RWPE1 (cell line): ENCODE results near the gene ANO6.
A peak's percentile ranks its signal among the peaks of the same experiment; 100 is the strongest.

ENCODE experiments used
- CTCF ChIA-PET: fragments of 350-600 bp; sonication (Branson Sonifier 250); formaldehyde crosslinking; extraction: SDS; loops from one replicate; lab custom pipeline; 2021; lab: Yijun Ruan, JAX
- POLR2A ChIA-PET: fragments of 400-600 bp; formaldehyde crosslinking; extraction: SDS; loops from one replicate; lab custom pipeline; 2020; ENCODE audit warnings: antibody characterized with exemption; ENCODE audit not compliant: low non-redundant PET; lab: Yijun Ruan, JAX
- DNase-seq: peaks from one replicate; pipeline ENCODE4 v3.0.0; 2012; ENCODE audit warnings: low spot score
- H3K27ac ChIP-seq: fragments of 450-650 bp; 2 replicates; pipeline ENCODE4 v1.5.1; 2017
- TF ChIP-seq, protein P1 (sequence below): fragments of 450-650 bp; conservative IDR thresholded peaks from 2 replicates; pipeline ENCODE4 v1.5.1; 2017; ENCODE audit warnings: low read depth, mild to moderate bottlenecking

Gene ANO6

DNA sequence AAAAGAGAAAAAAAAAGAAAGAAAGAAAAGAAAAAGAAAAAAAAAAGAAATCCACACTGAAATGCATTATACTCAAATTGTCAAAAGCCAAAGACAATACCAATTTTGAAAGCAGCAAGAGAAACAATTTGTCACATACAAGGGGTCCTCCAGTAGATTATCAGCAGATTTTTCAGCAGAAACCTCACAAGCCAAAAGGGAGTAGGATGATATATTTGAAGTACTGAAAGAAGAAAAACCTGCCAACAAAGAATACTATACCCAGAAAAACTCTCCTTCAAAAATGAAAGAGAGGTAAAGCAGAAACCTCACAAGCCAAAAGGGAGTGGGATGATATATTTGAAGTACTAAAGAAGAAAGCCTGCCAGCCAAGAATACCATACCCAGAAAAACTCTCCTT lies 37.1 kb upstream of the ANO6 start:
- H3K27ac ChIP-seq = no peak overlapping the region
- TF ChIP-seq, protein P1, sequence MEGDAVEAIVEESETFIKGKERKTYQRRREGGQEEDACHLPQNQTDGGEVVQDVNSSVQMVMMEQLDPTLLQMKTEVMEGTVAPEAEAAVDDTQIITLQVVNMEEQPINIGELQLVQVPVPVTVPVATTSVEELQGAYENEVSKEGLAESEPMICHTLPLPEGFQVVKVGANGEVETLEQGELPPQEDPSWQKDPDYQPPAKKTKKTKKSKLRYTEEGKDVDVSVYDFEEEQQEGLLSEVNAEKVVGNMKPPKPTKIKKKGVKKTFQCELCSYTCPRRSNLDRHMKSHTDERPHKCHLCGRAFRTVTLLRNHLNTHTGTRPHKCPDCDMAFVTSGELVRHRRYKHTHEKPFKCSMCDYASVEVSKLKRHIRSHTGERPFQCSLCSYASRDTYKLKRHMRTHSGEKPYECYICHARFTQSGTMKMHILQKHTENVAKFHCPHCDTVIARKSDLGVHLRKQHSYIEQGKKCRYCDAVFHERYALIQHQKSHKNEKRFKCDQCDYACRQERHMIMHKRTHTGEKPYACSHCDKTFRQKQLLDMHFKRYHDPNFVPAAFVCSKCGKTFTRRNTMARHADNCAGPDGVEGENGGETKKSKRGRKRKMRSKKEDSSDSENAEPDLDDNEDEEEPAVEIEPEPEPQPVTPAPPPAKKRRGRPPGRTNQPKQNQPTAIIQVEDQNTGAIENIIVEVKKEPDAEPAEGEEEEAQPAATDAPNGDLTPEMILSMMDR = no peak
- DNase-seq = no peak
- ChIA-PET CTCF (no interaction called here), POLR2A (no interaction called here)

DNA sequence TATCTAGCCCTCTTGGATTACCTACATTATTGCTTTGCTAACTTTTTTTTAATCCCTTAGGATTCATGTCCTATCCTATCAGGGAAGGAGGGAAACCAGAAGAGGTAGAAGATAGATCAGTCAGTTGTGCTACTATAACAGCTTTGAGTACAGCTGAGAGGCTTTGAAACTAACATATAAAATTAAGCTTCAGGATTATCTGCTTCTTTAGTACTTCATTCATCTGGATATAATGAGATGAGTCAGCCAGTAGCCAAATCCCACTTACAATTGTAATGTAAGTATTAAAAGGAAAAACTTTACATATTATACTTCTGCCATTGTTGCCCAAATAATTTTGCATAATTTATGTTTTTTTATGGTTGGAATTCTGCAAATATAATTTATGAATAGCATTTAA lies 33.4 kb upstream of the ANO6 start:
- DNase-seq = no peak
- H3K27ac ChIP-seq = no peak overlapping the region
- ChIA-PET POLR2A (no interaction called here), CTCF (interaction anchor here (0.5 to 1.7 kb wide), 4 partner anchors 12 to 253 kb away, joined by 4 to 7 read pairs (median 6); no protein-coding TSS in a partner anchor)
- TF ChIP-seq, protein P1 = no peak

DNA sequence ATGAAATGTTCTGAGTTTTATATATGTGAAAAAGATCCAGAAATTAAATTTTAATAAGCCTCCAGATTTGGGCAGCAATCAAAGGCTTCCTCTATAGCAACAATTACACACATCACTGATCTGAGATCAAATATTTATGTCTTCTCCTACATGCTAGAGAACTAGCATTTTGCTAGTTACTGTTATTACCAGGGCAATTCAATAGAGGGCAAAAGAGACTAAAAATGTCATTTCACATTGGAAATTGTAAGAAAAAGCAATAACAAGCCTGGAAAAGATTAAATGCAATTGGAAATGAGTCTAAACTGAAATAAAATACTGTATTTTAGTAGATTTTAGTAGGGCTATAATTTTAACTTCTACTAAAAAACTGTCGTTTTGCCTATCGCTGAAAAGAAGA lies 32.6 kb upstream of the ANO6 start:
- POLR2A ChIA-PET = no interaction called here

DNA sequence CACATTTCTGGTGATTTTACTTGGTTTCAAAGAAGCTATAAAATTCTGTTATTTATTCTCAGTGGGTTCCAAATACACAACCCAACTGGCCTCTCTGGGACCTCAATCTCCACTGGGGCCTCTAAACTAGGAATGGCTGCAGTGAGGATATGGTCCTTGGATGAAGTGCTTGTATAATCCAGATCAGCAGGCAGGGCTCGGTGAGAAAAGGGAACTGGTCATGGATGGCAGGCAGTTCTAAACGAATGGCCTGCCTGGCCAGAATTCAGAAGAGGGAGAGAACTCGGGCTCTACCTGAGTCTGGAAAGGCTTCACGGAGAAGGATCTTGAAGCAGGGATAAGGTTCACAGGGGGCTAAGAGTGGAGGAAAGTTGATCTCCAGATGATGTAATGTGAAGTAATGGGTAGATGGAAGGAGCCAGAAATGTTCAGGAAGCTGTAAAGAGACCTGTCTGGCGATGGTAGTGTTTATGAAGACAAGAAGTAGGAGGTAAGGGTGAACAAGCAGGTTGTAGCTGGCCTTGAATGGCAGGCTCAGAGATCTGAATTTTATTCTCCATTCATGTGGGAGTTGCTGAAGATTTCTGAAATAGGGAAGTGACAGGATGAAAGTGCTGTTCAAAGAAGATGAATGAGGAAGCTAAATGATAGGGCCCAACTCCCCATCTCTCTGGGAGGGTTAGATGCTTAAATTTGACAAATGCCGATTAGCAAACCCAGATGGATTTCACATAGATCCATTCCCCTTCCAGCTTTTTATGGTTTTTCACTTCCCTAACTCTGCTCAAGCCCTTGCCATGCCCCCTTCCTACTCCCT lies 31.5 kb upstream of the ANO6 start:
- H3K27ac ChIP-seq = no peak overlapping the region
- DNase-seq = no peak
- TF ChIP-seq, protein P1 = no peak
- CTCF ChIA-PET = interaction anchor here (0.6 to 1.2 kb wide), 7 partner anchors 19 to 764 kb away, joined by 3 to 4 read pairs (median 3); no protein-coding TSS in a partner anchor
- POLR2A ChIA-PET = no interaction called here

More for the DNA sequence above, 32.6 kb upstream of the ANO6 start:
- peak; percentile 8 for DNase-seq
- H3K27ac ChIP-seq = no peak overlapping the region
- CTCF ChIA-PET = interaction anchor here (0.6 to 1.7 kb wide), 4 partner anchors 13 to 749 kb away, joined by 3 to 7 read pairs (median 3); no protein-coding TSS in a partner anchor
- TF ChIP-seq, protein P1 = peak; percentile 37

DNA sequence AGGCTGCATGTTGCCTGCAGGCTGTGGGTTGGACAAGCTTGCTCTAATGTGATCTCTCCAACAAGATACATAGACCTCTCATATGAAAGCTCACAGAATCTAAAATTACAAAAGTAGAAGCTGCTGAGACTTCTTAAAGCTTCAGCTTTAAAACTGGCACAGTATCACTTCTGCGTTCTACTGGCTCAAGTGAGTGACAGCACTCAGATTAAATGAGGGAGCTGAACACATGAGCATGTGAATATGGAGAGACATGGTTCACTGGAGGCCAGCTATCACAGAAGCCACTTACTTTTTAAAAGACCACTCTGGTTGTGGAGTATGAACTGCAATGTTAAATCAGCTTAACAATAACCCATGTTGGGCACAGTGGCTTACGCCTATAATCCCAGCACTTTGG lies 29.1 kb upstream of the ANO6 start:
- DNase-seq = no peak
- POLR2A ChIA-PET = no interaction called here
- CTCF ChIA-PET = no interaction called here
- H3K27ac ChIP-seq = no peak overlapping the region
- TF ChIP-seq, protein P1 = no peak

DNA sequence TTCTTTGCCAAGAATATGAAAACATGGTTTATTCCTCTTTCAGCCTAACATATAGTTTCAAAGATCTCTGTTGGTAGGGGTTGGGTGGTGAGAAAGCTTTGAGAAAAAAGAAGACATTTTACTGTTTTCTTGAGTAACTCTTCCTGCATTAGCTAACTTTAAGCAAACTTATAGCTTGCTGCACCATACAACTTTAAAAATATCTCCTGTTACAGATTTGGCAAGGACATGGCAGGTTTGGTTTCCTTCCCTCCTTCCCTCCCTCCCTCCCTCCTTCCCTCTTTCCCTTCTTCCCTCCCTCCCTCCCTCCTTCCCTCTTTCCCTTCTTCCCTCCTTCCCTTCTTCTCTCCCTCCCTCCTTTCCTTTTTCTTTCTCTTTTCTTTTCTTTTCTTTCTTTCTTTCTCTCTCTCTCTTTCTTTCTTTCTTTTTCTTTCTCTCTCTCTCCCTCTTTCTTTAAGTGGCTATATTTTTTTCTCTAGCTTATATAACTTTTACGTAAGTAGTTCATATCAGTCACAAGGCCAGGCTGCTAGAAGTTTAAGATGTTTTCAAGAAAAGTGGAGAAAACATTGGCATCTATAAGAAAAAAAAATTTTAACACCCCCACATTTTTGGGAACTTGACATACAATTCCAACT lies 26.0 kb upstream of the ANO6 start:
- ChIA-PET POLR2A (interaction anchor here (0.6 to 0.7 kb wide), 2 partner anchors 45 to 778 kb away, joined by 3 to 8 read pairs; no protein-coding TSS in a partner anchor), CTCF (no interaction called here)

More for the DNA sequence above, 26.0 kb upstream of the ANO6 start:
- TF ChIP-seq, protein P1 = no peak
- H3K27ac ChIP-seq = no peak overlapping the region
- no peak for DNase-seq
